Ovary (tissue), 3 donors: ENCODE results near the gene SSUH2.
"Not testable (repeated sequence)": the region's sequence is repeated elsewhere in the genome, so short reads cannot be mapped to it uniquely, and the experiment has no call there.

Source experiments
- POLR2A ChIP-seq: fragments of 450-650 bp; IDR thresholded peaks from one replicate; pipeline ENCODE4 v1.6.1; 2017; ENCODE audit warnings: antibody characterized with exemption, mild to moderate bottlenecking, moderate library complexity
- TF ChIP-seq, protein P1 (sequence below), 3 donors: fragments of 450-650 bp in 2 of 3; fragments of 200-600 bp in 1 of 3; IDR thresholded peaks; one replicate each; pipeline versions ENCODE4 v1.5.1 to v1.8.0; 2016 to 2022; ENCODE audit warnings: antibody characterized with exemption in 3 of 3, mild to moderate bottlenecking in 1 of 3
- donor health status: DM: no; HTN: no; CAD: no.

GRCh38 chr3:8691295-8691694 is 46.7 kb upstream of the SSUH2 start:
- TF ChIP-seq, protein P1, sequence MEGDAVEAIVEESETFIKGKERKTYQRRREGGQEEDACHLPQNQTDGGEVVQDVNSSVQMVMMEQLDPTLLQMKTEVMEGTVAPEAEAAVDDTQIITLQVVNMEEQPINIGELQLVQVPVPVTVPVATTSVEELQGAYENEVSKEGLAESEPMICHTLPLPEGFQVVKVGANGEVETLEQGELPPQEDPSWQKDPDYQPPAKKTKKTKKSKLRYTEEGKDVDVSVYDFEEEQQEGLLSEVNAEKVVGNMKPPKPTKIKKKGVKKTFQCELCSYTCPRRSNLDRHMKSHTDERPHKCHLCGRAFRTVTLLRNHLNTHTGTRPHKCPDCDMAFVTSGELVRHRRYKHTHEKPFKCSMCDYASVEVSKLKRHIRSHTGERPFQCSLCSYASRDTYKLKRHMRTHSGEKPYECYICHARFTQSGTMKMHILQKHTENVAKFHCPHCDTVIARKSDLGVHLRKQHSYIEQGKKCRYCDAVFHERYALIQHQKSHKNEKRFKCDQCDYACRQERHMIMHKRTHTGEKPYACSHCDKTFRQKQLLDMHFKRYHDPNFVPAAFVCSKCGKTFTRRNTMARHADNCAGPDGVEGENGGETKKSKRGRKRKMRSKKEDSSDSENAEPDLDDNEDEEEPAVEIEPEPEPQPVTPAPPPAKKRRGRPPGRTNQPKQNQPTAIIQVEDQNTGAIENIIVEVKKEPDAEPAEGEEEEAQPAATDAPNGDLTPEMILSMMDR (IDR thresholded peaks at IDR 0.05) = not testable (repeated sequence)
- not testable (repeated sequence) for TF ChIP-seq POLR2A
